NK-92 (cell line): Measurements from ENCODE around the gene RIBC1.
"Not testable (repeated sequence)": the region's sequence is repeated elsewhere in the genome, so short reads cannot be mapped to it uniquely, and the experiment has no call there.

Experiments used
- DNase-seq: peaks from one replicate; lab custom pipeline; 2025; ENCODE audit not compliant: unreplicated experiment; lab: John Stamatoyannopoulos, UW

RIBC1 gene

DNA sequence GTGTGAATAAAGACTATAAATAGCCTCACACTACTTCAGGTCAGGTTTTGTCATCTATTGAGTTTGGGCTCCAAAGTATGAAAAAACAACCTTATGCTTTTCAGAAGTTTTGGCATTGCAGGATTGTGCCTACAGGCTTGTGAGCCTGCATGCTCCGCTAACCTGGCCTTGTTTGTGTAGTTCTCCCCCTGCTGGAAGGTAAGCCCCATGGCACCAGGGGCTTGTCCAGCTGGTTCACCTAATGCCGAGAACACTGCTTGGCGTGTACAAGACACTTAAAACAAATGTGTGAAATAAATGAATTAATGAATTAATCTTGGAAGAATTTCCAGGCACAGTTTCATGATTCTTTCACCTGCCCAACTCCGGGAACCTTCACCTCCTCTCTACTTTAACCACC lies 13.3 kb downstream of the RIBC1 start:
- DNase-seq, result no peak

DNA sequence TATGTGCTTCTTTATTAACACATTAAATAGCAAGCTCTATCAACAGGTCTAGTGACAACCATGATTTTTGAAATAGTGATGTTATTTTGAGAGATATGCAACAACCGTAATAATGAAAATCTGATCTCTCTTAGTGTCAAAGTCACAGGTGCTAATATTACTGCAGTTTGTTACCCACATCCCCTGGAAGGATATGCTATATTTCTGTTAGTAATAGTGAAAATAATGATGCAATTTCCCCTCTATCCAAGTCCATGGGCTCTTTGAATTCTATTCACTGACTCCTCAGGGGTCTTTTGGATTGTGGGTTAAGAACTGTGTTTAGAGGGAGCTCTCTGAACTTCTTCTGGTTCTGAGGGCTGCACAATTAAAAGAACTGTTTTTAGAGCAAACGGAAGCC lies 14.5 kb downstream of the RIBC1 start:
- DNase-seq, result no peak

- DNase-seq, result no peak
Measured at GRCh38 chrX:53438174-53438831, 15.6 kb downstream of the RIBC1 start.

- no peak for DNase-seq
Measured at GRCh38 chrX:53438832-53439230, 16.2 kb downstream of the RIBC1 start.

GRCh38 chrX:53440101-53440500 lies 17.4 kb downstream of the RIBC1 start:
- no peak for DNase-seq

DNA sequence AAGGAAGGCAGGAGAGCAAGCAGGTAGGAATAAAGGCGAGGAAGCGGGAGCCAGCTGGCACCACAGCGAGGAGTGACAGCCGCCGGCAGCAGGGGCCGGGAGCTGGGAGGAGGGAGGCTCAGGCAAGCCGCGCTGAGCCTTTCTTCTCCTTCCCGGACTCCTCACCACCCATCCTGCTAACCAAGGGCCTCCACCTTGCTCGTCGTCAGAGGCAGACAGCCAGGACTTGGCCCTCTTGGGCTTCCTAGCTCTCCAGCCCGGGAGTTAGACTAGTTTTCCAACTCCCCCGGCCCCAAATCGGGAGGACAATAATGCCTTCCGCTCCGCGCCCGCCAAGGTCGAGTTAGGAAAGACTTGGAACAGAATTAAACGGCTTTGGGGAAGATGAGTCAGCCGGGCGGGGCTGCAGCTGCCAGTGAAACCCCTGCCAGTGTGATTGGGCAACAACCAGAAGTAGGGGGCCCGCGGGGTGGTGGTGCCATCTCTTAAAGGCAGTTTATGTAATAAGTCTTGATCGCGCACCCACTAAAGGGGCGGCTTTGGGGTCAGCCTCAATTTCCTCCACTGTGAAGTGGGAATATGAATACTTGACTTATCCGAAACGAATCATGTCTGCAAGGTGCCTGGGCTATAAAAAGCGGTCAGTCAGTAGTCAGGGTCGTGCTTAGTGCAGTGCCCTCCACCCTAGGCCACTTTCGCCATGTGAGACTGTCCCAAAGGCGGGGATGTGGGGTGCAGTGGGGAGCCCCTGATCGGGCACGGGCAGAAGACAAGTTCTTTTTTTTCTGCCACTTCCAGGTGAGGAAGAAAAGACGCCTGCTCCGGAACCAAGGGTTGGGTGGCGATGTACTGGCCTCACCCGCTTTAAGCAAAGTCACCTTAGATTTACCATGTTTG lies 18.2 kb downstream of the RIBC1 start:
- DNase-seq, result no peak

- DNase-seq, result peak; percentile 3
Measured at GRCh38 chrX:53441531-53442321, 19.1 kb downstream of the RIBC1 start.

DNA sequence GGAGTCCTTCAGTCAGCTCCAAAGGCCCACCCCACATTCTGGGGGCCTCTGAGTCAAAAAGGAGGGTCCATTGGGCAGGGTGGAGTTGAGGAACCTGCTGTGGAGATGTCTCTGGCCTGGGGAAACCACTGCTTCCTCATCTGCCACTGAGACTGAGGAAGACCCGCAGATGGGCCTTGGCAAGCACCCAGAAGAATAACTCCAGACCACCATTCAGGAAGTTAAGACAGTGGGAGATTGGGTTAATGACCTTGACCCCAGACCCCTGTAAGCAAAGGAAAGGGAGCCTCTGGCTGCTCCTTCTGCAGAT lies 19.6 kb downstream of the RIBC1 start:
- no peak for DNase-seq

- DNase-seq, result no peak
Measured at GRCh38 chrX:53445977-53446376, 23.3 kb downstream of the RIBC1 start.

DNA sequence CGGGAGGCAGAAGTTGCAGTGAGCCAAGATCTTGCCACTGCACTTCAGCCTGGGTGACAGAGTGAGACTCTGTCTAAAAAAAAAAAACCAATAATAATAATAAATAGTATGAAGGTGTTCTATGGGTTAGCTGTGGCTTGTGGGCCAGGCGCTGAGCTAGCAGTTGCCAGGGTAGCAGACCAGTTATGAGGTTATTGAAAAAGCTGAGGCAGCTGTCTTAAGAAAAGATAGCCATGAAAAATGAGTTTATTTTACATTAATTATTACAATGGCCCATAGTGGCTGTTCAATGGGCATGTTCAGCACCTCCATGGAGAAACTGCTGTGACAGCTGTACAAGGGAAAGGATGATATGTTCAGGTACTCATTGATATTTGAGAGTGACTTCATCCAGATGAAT lies 24.8 kb downstream of the RIBC1 start:
- DNase-seq, result no peak

GRCh38 chrX:53449632-53450031 lies 27.0 kb downstream of the RIBC1 start:
- DNase-seq, result no peak

GRCh38 chrX:53452812-53453211 lies 30.1 kb downstream of the RIBC1 start:
- no peak for DNase-seq

DNA sequence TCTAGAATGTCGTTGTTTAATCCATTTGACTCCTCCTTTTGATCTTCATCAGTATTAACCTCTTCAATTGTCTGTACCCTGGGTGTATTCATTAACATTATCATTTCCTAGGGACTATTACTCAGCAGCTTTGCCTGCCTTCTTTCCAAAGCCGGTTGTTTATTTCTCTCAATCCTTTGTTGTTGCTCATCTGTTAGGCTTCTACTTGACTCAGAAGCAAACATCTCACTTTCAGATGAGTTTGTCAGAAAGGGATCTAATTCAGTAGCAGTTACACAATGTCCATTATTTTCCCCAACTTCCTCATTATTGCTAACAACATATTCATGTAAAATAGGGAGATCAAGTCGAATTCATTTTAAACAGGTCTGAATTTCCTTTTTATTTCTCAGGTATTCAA lies 33.6 kb downstream of the RIBC1 start:
- DNase-seq, result no peak

DNA sequence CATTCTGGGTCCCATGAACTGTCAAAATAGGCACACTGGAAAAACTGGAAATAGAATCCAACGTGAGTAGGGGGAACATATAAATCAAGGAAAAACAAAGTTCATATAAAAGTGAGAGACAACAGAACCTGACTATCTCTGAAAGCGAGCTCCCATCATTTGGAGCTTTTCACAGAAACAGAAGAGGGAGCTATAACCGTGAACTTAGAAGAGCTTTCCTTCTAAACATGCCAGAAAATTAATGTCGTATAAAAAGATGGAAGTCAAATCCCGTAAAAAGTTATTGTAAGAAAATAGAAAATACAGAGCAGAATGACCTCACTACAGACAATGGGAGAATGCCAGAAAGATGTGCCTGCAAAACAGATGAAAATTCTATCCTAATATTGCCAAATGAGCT lies 35.4 kb downstream of the RIBC1 start:
- no peak for DNase-seq

GRCh38 chrX:53468659-53469058 lies 46.0 kb downstream of the RIBC1 start:
- DNase-seq, result not testable (repeated sequence)

DNA sequence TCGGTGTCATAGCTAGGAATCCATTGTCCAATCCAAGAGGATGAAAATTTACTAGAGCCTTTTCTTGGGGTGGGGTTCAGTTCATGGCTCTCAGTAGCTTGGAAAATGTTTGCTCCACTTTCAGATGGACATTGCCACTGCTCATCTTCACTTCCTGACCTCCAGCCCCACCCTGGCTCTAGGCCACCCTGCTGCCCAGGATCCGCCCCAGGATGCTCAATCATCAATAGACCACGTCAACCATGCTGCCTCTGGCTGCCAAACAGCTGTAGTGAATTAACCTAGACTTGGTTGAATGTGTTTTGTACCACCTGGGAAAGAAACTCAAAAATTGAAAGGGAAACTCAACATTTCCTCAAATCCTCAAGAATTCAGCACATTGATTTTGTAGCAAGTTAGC lies 48.7 kb downstream of the RIBC1 start:
- DNase-seq, result no peak

DNA sequence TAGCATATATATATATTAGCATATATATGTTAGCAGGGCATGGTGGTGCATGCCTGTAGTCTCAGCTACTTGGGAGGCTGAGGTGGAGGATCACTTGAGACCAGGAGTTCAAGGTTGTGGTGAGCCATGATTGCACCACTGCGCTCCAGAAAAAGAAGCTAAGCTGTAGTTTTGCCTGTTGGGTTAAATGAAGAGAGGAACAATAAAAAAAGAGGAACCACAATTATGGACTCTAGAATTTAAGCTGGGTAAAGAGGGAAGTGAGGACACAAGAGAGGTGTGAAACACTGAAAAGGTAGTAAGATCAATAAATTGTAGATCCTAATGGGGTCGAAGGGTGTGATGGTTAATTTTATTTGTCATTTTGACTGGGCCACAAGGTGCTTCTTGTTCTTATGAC lies 52.0 kb downstream of the RIBC1 start:
- DNase-seq, result no peak

GRCh38 chrX:53476371-53476770 lies 53.7 kb downstream of the RIBC1 start:
- no peak for DNase-seq

DNA sequence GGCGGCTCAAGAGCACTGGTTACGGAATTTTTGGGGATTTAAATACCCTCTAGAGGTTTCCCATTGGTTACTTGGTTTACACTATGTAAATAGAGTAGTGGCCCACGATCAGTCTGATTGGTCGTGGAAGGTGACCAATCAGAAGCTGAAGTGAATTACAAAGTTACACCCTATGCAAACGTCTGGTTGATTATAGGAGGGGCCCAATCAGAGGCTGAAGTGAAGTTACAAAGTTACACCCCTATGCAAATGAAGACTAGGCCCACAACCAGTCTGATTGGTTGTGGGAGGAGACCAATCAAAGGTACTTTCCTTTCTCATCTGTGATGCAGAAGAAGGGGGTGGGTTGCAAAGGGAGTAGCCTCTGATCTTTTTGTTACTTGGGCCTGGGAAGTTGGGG lies 56.6 kb downstream of the RIBC1 start:
- DNase-seq, result no peak
